MM.1S (cell line): Measurements from ENCODE around the gene ADK.

Experiments used
- EZH2 ChIP-seq: fragments of 300-600 bp; sonication (generic); optimal IDR thresholded peaks from 2 replicates; pipeline ENCODE3; 2017; ENCODE audit warnings: low read depth, mild to moderate bottlenecking, antibody characterized with exemption, low read length, mixed read lengths
- EZH2phosphoT487 ChIP-seq: fragments of 300-600 bp; sonication (generic); IDR thresholded peaks from 2 replicates; pipeline ENCODE4 v1.6.1; 2018; ENCODE audit warnings: antibody characterized with exemption, low read length
- TF ChIP-seq, protein P1 (sequence below): fragments of 300-600 bp; sonication (generic); IDR thresholded peaks from 2 replicates; pipeline ENCODE4 v1.5.1; 2016; ENCODE audit warnings: antibody characterized with exemption, low read length, mixed read lengths

DNA sequence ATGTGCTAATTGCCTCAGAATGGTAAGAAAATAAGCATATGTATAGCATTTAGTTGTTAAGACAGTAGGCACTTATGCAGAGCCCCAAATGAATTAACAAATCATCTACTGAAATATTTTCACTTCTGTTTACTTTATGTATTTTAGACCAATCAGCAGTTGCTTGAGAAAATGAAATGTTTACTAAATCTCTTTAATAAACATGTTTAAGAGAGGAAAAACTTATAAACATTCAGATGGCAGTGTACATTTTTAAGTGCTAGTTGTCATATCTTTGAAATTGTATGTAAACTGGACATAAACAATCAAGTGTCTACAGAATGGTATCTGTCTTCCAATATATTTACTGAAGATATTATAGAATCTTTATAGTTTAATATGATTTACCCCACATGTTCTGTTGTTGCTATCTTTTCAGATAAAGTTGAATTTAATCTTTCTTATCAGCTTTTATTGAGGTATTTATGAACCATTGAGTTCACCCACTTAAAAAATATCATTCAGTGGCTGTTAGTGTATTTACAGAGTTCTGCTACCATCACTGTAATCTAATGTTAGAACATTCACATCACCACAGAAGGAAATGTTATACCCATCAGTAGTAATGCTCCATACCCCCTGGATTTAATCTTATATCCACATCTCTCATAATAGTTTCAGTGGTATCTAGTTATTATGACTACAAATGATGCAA is 264.3 kb downstream of the ADK start:
- TF ChIP-seq, protein P1, sequence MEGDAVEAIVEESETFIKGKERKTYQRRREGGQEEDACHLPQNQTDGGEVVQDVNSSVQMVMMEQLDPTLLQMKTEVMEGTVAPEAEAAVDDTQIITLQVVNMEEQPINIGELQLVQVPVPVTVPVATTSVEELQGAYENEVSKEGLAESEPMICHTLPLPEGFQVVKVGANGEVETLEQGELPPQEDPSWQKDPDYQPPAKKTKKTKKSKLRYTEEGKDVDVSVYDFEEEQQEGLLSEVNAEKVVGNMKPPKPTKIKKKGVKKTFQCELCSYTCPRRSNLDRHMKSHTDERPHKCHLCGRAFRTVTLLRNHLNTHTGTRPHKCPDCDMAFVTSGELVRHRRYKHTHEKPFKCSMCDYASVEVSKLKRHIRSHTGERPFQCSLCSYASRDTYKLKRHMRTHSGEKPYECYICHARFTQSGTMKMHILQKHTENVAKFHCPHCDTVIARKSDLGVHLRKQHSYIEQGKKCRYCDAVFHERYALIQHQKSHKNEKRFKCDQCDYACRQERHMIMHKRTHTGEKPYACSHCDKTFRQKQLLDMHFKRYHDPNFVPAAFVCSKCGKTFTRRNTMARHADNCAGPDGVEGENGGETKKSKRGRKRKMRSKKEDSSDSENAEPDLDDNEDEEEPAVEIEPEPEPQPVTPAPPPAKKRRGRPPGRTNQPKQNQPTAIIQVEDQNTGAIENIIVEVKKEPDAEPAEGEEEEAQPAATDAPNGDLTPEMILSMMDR, result no peak
- TF ChIP-seq EZH2, result no peak
- TF ChIP-seq EZH2phosphoT487, result no peak
